ENCODE results near the gene RPS24.
"Not testable (repeated sequence)": the region's sequence is repeated elsewhere in the genome, so short reads cannot be mapped to it uniquely, and the experiment has no call there.

RPS24 gene

GRCh38 chr10:78062296-78062695, 28.6 kb downstream of the RPS24 start:
- no peak overlapping the region for H3K4me3 ChIP-seq (ENCODE audit: low read length)
- no peak overlapping the region for H3K4me2 ChIP-seq (ENCODE audit: low read length)
- H3K9me2 ChIP-seq (replicated peaks; ENCODE audit: control insufficient read depth, low read length): no peaks in the 10 kb centered on the region
- H3K27me3 ChIP-seq (ENCODE audit: control insufficient read depth, low read length): 0 out of 2 replicates have a peak, but pooled peaks cover 2% of the 10 kb centered on the region
- no peaks in the 10 kb centered on the region for H3K4me1 ChIP-seq (ENCODE audit: control insufficient read depth, low read length)
- TF ChIP-seq EZH2phosphoT487 (IDR thresholded peaks at IDR 0.05; ENCODE audit: borderline replicate concordance, low read length): no peak
- TF ChIP-seq, protein P1, sequence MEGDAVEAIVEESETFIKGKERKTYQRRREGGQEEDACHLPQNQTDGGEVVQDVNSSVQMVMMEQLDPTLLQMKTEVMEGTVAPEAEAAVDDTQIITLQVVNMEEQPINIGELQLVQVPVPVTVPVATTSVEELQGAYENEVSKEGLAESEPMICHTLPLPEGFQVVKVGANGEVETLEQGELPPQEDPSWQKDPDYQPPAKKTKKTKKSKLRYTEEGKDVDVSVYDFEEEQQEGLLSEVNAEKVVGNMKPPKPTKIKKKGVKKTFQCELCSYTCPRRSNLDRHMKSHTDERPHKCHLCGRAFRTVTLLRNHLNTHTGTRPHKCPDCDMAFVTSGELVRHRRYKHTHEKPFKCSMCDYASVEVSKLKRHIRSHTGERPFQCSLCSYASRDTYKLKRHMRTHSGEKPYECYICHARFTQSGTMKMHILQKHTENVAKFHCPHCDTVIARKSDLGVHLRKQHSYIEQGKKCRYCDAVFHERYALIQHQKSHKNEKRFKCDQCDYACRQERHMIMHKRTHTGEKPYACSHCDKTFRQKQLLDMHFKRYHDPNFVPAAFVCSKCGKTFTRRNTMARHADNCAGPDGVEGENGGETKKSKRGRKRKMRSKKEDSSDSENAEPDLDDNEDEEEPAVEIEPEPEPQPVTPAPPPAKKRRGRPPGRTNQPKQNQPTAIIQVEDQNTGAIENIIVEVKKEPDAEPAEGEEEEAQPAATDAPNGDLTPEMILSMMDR (IDR thresholded peaks at IDR 0.05; ENCODE audit: low read depth, low read length, poor library complexity, severe bottlenecking): no peak
- H3K27ac ChIP-seq (ENCODE audit: low read depth, low read length): no peak overlapping the region
- no peaks in the 10 kb centered on the region for H3F3A ChIP-seq (ENCODE audit: control insufficient read depth, insufficient read depth)
- no peaks in the 10 kb centered on the region for H3K36me3 ChIP-seq (ENCODE audit: control insufficient read depth, low read length)
- H4K20me1 ChIP-seq (ENCODE audit: control insufficient read depth, insufficient read depth, low read depth, low read length): no peaks in the 10 kb centered on the region; the same call in 1 of the 2 replicates
- H3K79me2 ChIP-seq (ENCODE audit: control insufficient read depth, low read length): no peaks in the 10 kb centered on the region
- H3K9me3 ChIP-seq (ENCODE audit: control insufficient read depth, insufficient read depth, low read length): no peaks in the 10 kb centered on the region

DNA sequence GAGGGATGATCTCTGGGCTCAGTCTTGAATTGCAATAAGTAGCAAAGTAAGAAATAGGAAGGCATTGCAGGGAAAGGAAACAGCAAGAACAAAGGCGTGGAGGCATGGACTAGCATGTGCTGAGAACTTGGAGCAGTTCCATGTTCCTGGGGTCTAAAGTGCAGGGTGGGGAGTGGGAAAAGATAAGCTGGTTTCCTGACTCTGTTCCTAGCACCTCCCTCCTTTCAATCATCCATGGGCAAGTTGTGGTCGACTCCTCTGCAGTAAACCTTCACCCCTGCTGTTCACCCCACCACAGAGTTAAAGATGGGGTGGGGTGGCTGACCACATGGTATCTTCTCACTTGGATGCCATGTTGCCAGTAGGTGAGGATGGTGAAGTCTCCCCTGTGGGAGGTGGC, 29.6 kb downstream of the RPS24 start:
- H3K27me3 ChIP-seq (ENCODE audit: control insufficient read depth, low read length): 0 out of 2 replicates have a peak, but pooled peaks cover 2% of the 10 kb centered on the region
- no peak overlapping the region for H3K4me3 ChIP-seq (ENCODE audit: low read length)
- H3K9me3 ChIP-seq (ENCODE audit: control insufficient read depth, insufficient read depth, low read length): no peaks in the 10 kb centered on the region
- no peaks in the 10 kb centered on the region for H3K9me2 ChIP-seq (replicated peaks; ENCODE audit: control insufficient read depth, low read length)
- no peak overlapping the region for H3K4me2 ChIP-seq (ENCODE audit: low read length)
- no peaks in the 10 kb centered on the region for H3F3A ChIP-seq (ENCODE audit: control insufficient read depth, insufficient read depth)
- H3K27ac ChIP-seq (ENCODE audit: low read depth, low read length): no peak overlapping the region
- no peaks in the 10 kb centered on the region; the same call in 1 of the 2 replicates for H4K20me1 ChIP-seq (ENCODE audit: control insufficient read depth, insufficient read depth, low read depth, low read length)
- no peaks in the 10 kb centered on the region for H3K4me1 ChIP-seq (ENCODE audit: control insufficient read depth, low read length)
- no peaks in the 10 kb centered on the region for H3K79me2 ChIP-seq (ENCODE audit: control insufficient read depth, low read length)
- no peaks in the 10 kb centered on the region for H3K36me3 ChIP-seq (ENCODE audit: control insufficient read depth, low read length)
- TF ChIP-seq, protein P1 (IDR thresholded peaks at IDR 0.05; ENCODE audit: low read depth, low read length, poor library complexity, severe bottlenecking): no peak
- TF ChIP-seq EZH2phosphoT487 (IDR thresholded peaks at IDR 0.05; ENCODE audit: borderline replicate concordance, low read length): no peak

- not testable (repeated sequence) for H3K79me2 ChIP-seq (ENCODE audit: control insufficient read depth, low read length); H3K27ac ChIP-seq (ENCODE audit: low read depth, low read length); H3K4me1 ChIP-seq (ENCODE audit: control insufficient read depth, low read length)
Observed at GRCh38 chr10:78064919-78065318, 31.3 kb downstream of the RPS24 start.

GRCh38 chr10:78065611-78066010, 31.9 kb downstream of the RPS24 start:
- Histone ChIP-seq H4K20me1 (ENCODE audit: control insufficient read depth, insufficient read depth, low read depth, low read length) (no peaks in the 10 kb centered on the region), H3K79me2 (ENCODE audit: control insufficient read depth, low read length) (no peaks in the 10 kb centered on the region)

More at GRCh38 chr10:78064919-78065318, 31.3 kb downstream of the RPS24 start:
- not testable (repeated sequence) for H3K9me3 ChIP-seq (ENCODE audit: control insufficient read depth, insufficient read depth, low read length); H3K4me2 ChIP-seq (ENCODE audit: low read length); H3K9me2 ChIP-seq (replicated peaks; ENCODE audit: control insufficient read depth, low read length); H3K4me3 ChIP-seq (ENCODE audit: low read length); H4K20me1 ChIP-seq (ENCODE audit: control insufficient read depth, insufficient read depth, low read depth, low read length); H3K27me3 ChIP-seq (ENCODE audit: control insufficient read depth, low read length); H3F3A ChIP-seq (ENCODE audit: control insufficient read depth, insufficient read depth); H3K36me3 ChIP-seq (ENCODE audit: control insufficient read depth, low read length)

More at GRCh38 chr10:78065611-78066010, 31.9 kb downstream of the RPS24 start:
- Histone ChIP-seq H3K4me3 (ENCODE audit: low read length) (no peak overlapping the region), H3K4me2 (ENCODE audit: low read length) (no peak overlapping the region), H3K4me1 (ENCODE audit: control insufficient read depth, low read length) (no peaks in the 10 kb centered on the region), H3K9me2 (replicated peaks; ENCODE audit: control insufficient read depth, low read length) (no peaks in the 10 kb centered on the region), H3K9me3 (ENCODE audit: control insufficient read depth, insufficient read depth, low read length) (no peaks in the 10 kb centered on the region), H3F3A (ENCODE audit: control insufficient read depth, insufficient read depth) (no peaks in the 10 kb centered on the region), H3K27me3 (ENCODE audit: control insufficient read depth, low read length) (0 out of 2 replicates have a peak, but pooled peaks cover 2% of the 10 kb centered on the region), H3K27ac (ENCODE audit: low read depth, low read length) (no peak overlapping the region), H3K36me3 (ENCODE audit: control insufficient read depth, low read length) (no peaks in the 10 kb centered on the region)
- TF ChIP-seq EZH2phosphoT487 (IDR thresholded peaks at IDR 0.05; ENCODE audit: borderline replicate concordance, low read length): no peak
- TF ChIP-seq, protein P1 (IDR thresholded peaks at IDR 0.05; ENCODE audit: low read depth, low read length, poor library complexity, severe bottlenecking): no peak
